CD4-positive, alpha-beta memory T cell (primary cell): ENCODE measurements around the gene RAB6C. TPM values are rescaled to one million over a fixed set of nuclear protein-coding genes. Genes with fewer than 3 reads are reported as not detected.
"Not testable (repeated sequence)": the region's sequence is repeated elsewhere in the genome, so short reads cannot be mapped to it uniquely, and the experiment has no call there.

Source experiments
- CTCF ChIA-PET: fragments of 350-600 bp; sonication (Branson Sonifier 250); formaldehyde crosslinking; loops from one replicate; lab custom pipeline; 2021; ENCODE audit warnings: inconsistent platforms; ENCODE audit not compliant: partially characterized antibody; lab: Charles Lee
- POLR2A ChIA-PET: fragments of 350-600 bp; sonication (Branson Sonifier 250); formaldehyde crosslinking; loops from one replicate; lab custom pipeline; 2021; ENCODE audit not compliant: partially characterized antibody; lab: Charles Lee
- DNase-seq, 5 donors: peaks; one replicate each; pipeline versions ENCODE4 v3.0.0 to v3.0.0-alpha.2; 2020 to 2022; ENCODE audit warnings: mixed read lengths in 1 of 5
- H3K27ac ChIP-seq: one replicate; pipeline ENCODE4 v1.7.0; 2013; ENCODE audit warnings: low read depth, low read length
- H3K27me3 ChIP-seq: 2 replicates; pipeline ENCODE4 v1.7.0; 2013; ENCODE audit warnings: mild to moderate bottlenecking, low read length, moderate library complexity; ENCODE audit not compliant: insufficient read depth
- H3K36me3 ChIP-seq: 2 replicates; pipeline ENCODE4 v1.7.0; 2013; ENCODE audit warnings: mild to moderate bottlenecking, low read length, moderate library complexity; ENCODE audit not compliant: insufficient read depth
- H3K4me1 ChIP-seq: 2 replicates; pipeline ENCODE4 v1.7.0; 2013; ENCODE audit warnings: mild to moderate bottlenecking, low read length, moderate library complexity; ENCODE audit not compliant: insufficient read depth
- H3K4me3 ChIP-seq, 2 donors: one replicate each; pipeline ENCODE4 v1.7.0; 2013; ENCODE audit warnings: low read length in 2 of 2, mild to moderate bottlenecking in 1 of 2
- H3K9me3 ChIP-seq, 2 donors: one replicate each; pipeline ENCODE4 v1.7.0; 2013; ENCODE audit warnings: low read length in 2 of 2, control low read depth in 1 of 2; ENCODE audit not compliant: control insufficient read depth in 1 of 2
- H3K27ac Mint-ChIP-seq, 7 donors: one replicate each; pipeline ENCODE4 v1.8.0; 2020 to 2021; ENCODE audit warnings: mixed read lengths in 7 of 7, mild to moderate bottlenecking in 6 of 7, inconsistent platforms in 3 of 7, moderate library complexity in 3 of 7
- H3K27me3 Mint-ChIP-seq, 2 donors: one replicate each; pipeline ENCODE4 v1.8.0; 2020 to 2021; ENCODE audit warnings: mixed read lengths in 2 of 2
- H3K36me3 Mint-ChIP-seq, 2 donors: one replicate each; pipeline ENCODE4 v1.8.0; 2020 to 2021; ENCODE audit warnings: mixed read lengths in 2 of 2, inconsistent platforms in 1 of 2, mild to moderate bottlenecking in 1 of 2
- H3K4me1 Mint-ChIP-seq, 4 donors: one replicate each; pipeline ENCODE4 v1.8.0; 2020 to 2021; ENCODE audit warnings: mixed read lengths in 4 of 4, mild to moderate bottlenecking in 1 of 4
- H3K4me3 Mint-ChIP-seq, 8 donors: one replicate each; pipeline ENCODE4 v1.8.0; 2020 to 2021; ENCODE audit warnings: mixed read lengths in 8 of 8, mild to moderate bottlenecking in 7 of 8, moderate library complexity in 6 of 8, inconsistent platforms in 3 of 8
- H3K9me3 Mint-ChIP-seq, 8 donors: one replicate each; pipeline ENCODE4 v1.8.0; 2020 to 2021; ENCODE audit warnings: mixed read lengths in 8 of 8, mild to moderate bottlenecking in 5 of 8, inconsistent platforms in 3 of 8, moderate library complexity in 1 of 8
- intact Hi-C: fragments of 100-400 bp; cut with micrococcal nuclease; formaldehyde crosslinking; loops from one replicate; pipeline ENCODE4 v1.15.1; 2023
- polyA plus RNA-seq, 2 donors: library from polyadenylated mRNA; unstranded; fragments of 300-500 nt; fragmentation: Illumina TruSeq; gene quantifications; one replicate each; pipeline ENCODE4 v1.2.3, GENCODE V29; 2021
- total RNA-seq, 2 experiments: library from RNA; stranded (reverse); gene quantifications; one replicate each; pipeline ENCODE4 v1.2.3, GENCODE V29; 2021

RAB6C gene
- total and polyA plus RNA-seq, 4 experiments from 2014 or later = 0.11 TPM; not detected in 3

DNA sequence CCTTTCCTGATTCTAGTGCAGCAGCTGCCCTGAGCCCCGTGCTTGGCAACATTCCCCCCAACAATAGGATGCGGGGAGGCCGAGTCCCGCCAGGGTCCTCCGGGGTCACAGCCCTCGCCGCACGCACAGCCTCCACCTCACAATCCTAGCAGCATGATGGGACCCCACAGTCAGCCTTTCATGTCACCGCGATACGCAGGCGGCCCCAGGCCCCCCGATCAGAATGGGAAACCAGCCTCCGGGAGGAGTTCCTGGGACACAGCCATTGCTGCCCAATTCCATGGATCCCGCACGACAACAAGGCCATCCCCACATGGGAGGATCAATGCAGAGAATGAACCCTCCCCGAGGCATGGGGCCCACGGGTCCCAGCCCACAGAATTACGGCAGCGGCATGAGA lies 13.7 kb downstream of the RAB6C start:
- Mint-ChIP-seq H3K27me3 (peaks cover 13 to 30% of the 10 kb centered on the region in 2 donors), H3K9me3 (peaks cover 0 to 17% (median 4%) of the 10 kb centered on the region in 8 donors)
- H3K9me3 ChIP-seq, intact Hi-C loops, H3K36me3 Mint-ChIP-seq, H3K4me3 Mint-ChIP-seq, H3K27me3 ChIP-seq, H3K27ac ChIP-seq, H3K4me1 ChIP-seq, POLR2A ChIA-PET, H3K4me1 Mint-ChIP-seq, H3K4me3 ChIP-seq, DNase-seq, H3K36me3 ChIP-seq, H3K27ac Mint-ChIP-seq, CTCF ChIA-PET: not testable (repeated sequence)

GRCh38 chr2:129996657-129997237 lies 17.3 kb downstream of the RAB6C start:
- POLR2A ChIA-PET, DNase-seq, H3K27ac Mint-ChIP-seq, H3K4me1 ChIP-seq, CTCF ChIA-PET, H3K4me3 ChIP-seq, H3K4me3 Mint-ChIP-seq, H3K27ac ChIP-seq, H3K9me3 ChIP-seq, H3K27me3 ChIP-seq, intact Hi-C loops, H3K36me3 ChIP-seq, H3K36me3 Mint-ChIP-seq, H3K4me1 Mint-ChIP-seq: not testable (repeated sequence)
- H3K27me3 Mint-ChIP-seq = peaks cover 12 to 18% of the 10 kb centered on the region in 2 donors
- H3K9me3 Mint-ChIP-seq = peaks cover 0 to 17% (median 5%) of the 10 kb centered on the region in 8 donors

GRCh38 chr2:129998771-129999170 lies 19.3 kb downstream of the RAB6C start:
- H3K27ac ChIP-seq, H3K4me3 Mint-ChIP-seq, H3K27me3 ChIP-seq, H3K9me3 ChIP-seq, CTCF ChIA-PET, POLR2A ChIA-PET, H3K4me3 ChIP-seq, H3K4me1 ChIP-seq, H3K27ac Mint-ChIP-seq, H3K36me3 ChIP-seq, H3K4me1 Mint-ChIP-seq, intact Hi-C loops, H3K36me3 Mint-ChIP-seq, DNase-seq: not testable (repeated sequence)
- Mint-ChIP-seq H3K27me3 (peaks cover 6 to 19% of the 10 kb centered on the region in 2 donors), H3K9me3 (peaks cover 0 to 14% (median 3%) of the 10 kb centered on the region in 8 donors)

DNA sequence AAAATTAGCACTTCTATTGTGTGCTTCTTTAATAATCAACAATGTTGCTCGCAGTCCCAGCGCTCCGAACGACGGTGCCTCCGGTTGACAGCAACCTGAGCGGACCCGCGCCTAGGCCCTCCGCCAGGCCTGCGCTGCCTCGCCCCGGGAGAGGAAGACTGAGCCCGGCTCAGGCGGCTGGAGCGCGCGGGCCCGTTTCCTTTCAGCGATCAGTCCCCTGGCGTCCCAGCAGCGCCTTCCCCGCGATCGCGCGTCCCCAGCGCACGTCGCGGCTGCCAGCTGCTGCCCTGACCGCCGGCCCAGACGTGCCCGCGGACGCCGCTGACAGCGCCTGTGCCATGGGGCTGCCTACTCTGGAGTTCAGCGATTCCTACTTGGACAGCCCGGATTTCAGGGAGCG lies 26.4 kb downstream of the RAB6C start:
- intact Hi-C loops, H3K36me3 ChIP-seq, H3K4me3 Mint-ChIP-seq, H3K27ac ChIP-seq, H3K27ac Mint-ChIP-seq, CTCF ChIA-PET, H3K9me3 Mint-ChIP-seq, H3K9me3 ChIP-seq, DNase-seq, H3K4me3 ChIP-seq, H3K27me3 ChIP-seq, H3K36me3 Mint-ChIP-seq, H3K4me1 Mint-ChIP-seq, POLR2A ChIA-PET, H3K4me1 ChIP-seq: not testable (repeated sequence)
- H3K27me3 Mint-ChIP-seq = peaks cover 16 to 21% of the 10 kb centered on the region in 2 donors

DNA sequence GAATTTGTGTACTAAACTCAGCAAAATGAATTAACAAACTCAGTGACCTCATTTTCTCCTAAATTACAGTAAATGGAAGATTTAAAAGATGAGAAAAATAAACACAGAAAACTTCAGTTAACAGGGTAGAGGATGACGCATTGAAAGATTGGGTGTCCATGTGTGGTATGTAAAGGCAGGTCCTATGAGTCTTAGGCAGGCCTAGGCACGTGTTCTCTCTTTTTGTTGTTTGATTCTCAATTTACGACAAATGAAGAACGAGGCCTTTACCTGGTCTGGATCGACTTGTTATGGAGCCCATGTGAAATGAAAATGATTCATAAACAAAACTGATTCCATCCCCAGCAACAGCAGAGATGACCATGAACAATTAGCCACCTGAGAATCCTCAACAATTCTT lies 37.2 kb downstream of the RAB6C start:
- peaks cover 4 to 10% of the 10 kb centered on the region in 2 donors for H3K27me3 Mint-ChIP-seq
- H3K36me3 ChIP-seq, H3K27me3 ChIP-seq, DNase-seq, H3K4me1 ChIP-seq, H3K27ac ChIP-seq, CTCF ChIA-PET, H3K36me3 Mint-ChIP-seq, H3K27ac Mint-ChIP-seq, intact Hi-C loops, H3K4me3 Mint-ChIP-seq, H3K9me3 ChIP-seq, H3K4me3 ChIP-seq, POLR2A ChIA-PET, H3K4me1 Mint-ChIP-seq: not testable (repeated sequence)
- H3K9me3 Mint-ChIP-seq = peaks cover 0 to 20% (median 9%) of the 10 kb centered on the region in 8 donors

- no peak overlapping the region for H3K27ac ChIP-seq
- ChIA-PET CTCF (no interaction called here), POLR2A (no interaction called here)
- H3K4me3 ChIP-seq = no peak overlapping the region
- no peaks in the 10 kb centered on the region for H3K9me3 ChIP-seq
- no peaks in the 10 kb centered on the region for H3K36me3 Mint-ChIP-seq
- DNase-seq = no peak
- no peaks in the 10 kb centered on the region for H3K4me1 Mint-ChIP-seq
- intact Hi-C loops = no loop called here
- peaks cover 0 to 12% (median 4%) of the 10 kb centered on the region in 8 donors for H3K9me3 Mint-ChIP-seq
- H3K36me3 ChIP-seq = no peaks in the 10 kb centered on the region
- H3K4me3 Mint-ChIP-seq = no peak overlapping the region
- H3K4me1 ChIP-seq = no peaks in the 10 kb centered on the region
- peaks cover 4 to 8% of the 10 kb centered on the region in 2 donors for H3K27me3 Mint-ChIP-seq
- H3K27ac Mint-ChIP-seq = no peak overlapping the region
- no peaks in the 10 kb centered on the region for H3K27me3 ChIP-seq
Observed at GRCh38 chr2:130019402-130019801, 39.9 kb downstream of the RAB6C start.

DNA sequence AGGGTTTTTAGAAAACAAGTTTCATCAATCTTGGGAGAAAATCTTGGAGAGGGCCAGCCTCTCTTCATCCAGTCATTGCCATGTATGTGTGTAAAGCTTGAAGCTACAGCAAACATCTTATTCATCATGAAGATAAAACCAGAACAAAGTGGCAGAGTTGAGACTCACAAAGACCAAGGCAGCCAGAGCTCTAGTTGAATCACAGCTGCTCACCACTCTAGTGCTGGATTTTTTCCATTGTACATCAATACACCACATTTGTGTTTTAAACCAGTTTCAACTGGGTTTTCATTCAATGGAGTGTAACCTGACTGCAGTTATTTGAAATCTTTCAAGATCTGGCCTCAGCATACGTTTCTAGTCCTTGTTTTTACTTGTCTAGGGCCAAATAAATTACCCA lies 40.6 kb downstream of the RAB6C start:
- intact Hi-C loops, H3K4me3 ChIP-seq, POLR2A ChIA-PET, H3K4me3 Mint-ChIP-seq, H3K27ac Mint-ChIP-seq, H3K4me1 ChIP-seq, H3K27ac ChIP-seq, CTCF ChIA-PET, H3K9me3 ChIP-seq, H3K36me3 ChIP-seq, H3K4me1 Mint-ChIP-seq, H3K36me3 Mint-ChIP-seq, H3K9me3 Mint-ChIP-seq, H3K27me3 ChIP-seq, H3K27me3 Mint-ChIP-seq, DNase-seq: not testable (repeated sequence)

DNA sequence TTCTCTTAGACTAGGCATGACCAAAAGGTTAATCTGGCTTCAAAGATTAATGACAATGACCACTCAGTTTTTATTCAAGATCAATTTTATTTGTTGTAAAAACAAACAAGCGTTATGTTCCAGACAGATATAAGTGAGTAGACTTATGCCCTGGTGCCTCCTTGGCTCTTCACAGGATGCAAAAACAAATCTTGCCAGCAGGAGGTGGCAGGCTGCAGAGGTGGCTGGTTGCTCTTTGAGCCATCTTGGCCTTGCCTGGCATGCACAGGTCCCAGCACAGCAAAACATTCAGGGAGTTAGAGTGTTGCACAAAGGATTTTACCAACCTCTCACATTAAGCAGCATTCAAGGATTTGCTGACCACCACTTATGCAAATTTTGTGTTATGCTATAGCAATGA lies 46.5 kb downstream of the RAB6C start:
- POLR2A ChIA-PET, DNase-seq, H3K4me3 Mint-ChIP-seq, intact Hi-C loops, H3K36me3 ChIP-seq, H3K4me3 ChIP-seq, H3K9me3 Mint-ChIP-seq, H3K9me3 ChIP-seq, H3K27ac Mint-ChIP-seq, CTCF ChIA-PET, H3K36me3 Mint-ChIP-seq, H3K4me1 Mint-ChIP-seq, H3K27me3 Mint-ChIP-seq, H3K27me3 ChIP-seq, H3K4me1 ChIP-seq, H3K27ac ChIP-seq: not testable (repeated sequence)
